Globus pallidus (tissue), 1 donor: ENCODE results near the gene CDC6.

Experiments
- DNase-seq: peaks from one replicate; pipeline ENCODE4 v3.0.0-alpha.2; 2015; ENCODE audit warnings: low spot score

CDC6 gene

DNA sequence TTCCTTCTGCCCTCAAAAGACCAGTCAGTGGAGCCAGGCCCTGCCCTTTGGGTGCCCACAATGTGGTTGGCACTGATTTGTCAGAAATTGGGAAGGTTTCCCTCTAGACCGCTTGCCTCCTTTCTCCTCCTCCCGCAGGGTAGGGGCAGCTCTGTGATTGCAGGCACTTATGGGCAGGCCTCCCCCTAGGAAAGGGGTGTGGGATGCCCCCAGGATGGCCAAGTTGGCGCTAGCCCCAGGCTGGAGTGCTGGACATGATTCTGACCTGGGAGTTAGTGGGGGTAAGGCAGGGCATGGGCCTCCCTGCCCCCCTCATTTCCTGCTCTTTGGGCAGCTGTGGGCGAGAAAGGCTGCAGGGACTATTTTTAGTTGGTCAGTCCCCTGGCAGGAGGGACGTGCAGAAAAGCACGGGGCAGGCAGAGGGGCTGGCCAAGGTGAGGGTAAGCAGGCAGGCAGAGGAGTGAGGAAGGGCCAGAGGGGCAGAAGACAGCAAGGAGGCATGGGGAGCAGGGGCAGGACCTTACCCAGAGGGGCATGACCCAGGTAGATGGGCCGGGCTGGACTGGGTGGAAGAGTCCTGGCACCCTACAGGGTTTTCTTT lies 24.6 kb downstream of the CDC6 start:
- peak; percentile 62 for DNase-seq

DNA sequence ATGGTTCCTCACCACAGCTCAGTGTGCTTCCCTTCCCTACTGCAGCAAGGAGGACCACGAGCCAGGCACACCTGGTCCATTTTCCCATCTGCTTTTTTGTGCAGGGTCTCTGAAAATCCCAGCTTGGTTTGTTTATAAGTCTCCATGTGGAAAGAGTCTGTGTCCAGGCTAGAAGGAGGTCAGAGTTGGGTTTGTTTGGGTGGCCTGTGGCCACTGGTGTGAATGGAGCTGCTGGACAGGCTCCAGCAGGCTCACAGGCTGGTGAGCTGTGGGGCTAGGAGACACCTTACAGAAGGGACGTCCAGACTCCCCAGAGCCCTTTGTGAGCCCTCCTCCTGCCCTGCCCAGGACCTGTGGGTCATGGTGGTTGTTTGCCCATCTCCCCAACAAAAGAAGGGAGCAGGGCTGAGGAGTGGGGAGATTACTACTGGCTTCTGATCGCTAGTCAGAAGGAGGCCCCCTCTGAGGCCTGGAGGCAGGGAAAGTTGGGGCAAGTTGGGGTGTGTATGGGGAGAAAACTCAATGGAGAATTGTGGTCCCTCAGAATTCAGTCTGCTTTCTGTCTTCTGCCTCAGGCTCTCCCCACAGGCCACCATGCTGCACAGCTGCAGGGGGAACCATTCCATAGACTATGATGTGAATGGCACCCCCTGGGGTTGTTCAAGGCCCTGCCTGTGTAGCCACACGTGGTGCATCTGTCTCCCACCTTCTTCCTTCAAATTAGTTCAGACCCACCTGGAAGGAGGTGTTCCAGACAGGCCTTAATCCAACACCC lies 25.4 kb downstream of the CDC6 start:
- no peak for DNase-seq

DNA sequence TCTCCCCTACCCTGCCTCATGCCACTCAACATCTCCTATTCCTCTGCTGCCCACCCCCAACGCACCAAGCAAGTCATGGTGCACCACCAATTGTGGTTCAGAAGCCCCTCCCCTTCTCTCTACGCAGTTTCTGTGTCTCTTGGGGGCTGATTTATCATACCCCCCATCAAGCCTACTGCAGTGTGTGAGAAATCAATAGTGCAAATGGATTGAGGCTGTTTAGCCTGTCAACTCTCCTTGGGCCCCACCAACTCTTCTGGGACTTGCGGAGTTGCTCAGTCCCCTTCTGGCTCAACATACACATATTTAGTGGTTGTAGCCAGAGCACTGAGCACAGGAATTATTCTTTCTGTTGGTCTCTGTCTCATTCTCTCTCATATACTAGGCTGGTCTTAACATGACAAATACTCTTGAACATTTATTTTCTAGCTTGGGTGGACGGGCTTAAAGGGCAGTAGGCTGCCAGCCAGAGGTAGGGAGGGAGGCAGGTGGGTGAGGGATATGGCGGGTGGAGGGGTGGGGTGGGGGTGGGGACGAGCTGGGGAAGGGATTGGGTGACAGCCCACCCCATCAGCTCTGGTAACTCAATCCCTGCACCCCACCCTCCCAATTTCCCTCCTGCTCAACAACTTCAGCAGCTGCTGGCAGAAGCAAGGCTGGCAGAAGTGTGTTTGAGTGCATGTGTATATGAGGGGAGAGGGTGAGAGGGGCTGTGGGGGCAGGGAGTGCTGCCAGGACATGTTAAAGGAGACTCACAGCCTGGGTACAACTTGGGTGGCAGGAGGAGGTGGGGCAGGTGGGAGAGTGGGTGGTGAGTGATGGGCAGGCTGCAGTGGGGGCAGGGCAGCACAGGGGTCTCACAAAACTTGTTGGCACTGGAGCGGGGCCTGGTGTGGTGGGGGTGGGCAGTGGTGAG lies 26.2 kb downstream of the CDC6 start:
- DNase-seq, result no peak

DNA sequence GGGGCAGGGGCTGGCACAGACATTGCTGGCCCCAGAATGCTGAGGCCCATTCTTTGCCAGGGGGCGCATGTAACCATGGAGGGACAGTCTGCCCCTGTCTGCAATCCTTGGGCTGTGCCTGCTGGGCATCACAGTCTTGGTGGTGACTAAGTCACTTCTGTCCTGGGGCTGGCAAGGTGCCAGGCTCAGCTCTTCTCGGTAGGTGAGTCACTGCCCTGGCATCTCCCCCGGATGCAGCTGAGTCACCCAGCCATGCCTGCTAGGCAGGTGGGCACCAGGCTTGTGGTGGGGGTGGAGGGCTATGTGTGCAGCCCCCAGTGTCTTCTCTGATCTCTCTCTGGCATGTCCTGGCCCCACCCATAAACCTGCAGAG lies 26.9 kb downstream of the CDC6 start:
- no peak for DNase-seq

DNA sequence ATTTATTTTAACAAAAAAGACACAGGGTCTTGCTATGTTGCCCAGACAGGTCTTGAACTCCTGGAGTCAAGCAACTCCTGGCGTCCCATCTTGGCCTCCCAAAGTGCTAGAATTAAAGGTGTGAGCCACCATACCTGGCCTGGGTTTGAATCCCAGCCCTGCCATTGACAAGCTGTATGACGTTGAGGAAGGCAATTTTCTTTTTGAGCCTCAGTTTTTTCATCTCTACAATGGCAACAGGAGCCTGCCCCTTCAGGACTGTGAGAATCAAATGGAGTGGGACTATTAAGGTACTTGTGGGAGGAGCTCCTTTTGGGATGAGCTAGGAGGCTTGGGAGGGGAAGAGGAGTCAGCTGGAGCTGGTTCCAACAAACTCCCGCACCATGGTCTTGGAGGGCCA lies 27.5 kb downstream of the CDC6 start:
- DNase-seq, result no peak

DNA sequence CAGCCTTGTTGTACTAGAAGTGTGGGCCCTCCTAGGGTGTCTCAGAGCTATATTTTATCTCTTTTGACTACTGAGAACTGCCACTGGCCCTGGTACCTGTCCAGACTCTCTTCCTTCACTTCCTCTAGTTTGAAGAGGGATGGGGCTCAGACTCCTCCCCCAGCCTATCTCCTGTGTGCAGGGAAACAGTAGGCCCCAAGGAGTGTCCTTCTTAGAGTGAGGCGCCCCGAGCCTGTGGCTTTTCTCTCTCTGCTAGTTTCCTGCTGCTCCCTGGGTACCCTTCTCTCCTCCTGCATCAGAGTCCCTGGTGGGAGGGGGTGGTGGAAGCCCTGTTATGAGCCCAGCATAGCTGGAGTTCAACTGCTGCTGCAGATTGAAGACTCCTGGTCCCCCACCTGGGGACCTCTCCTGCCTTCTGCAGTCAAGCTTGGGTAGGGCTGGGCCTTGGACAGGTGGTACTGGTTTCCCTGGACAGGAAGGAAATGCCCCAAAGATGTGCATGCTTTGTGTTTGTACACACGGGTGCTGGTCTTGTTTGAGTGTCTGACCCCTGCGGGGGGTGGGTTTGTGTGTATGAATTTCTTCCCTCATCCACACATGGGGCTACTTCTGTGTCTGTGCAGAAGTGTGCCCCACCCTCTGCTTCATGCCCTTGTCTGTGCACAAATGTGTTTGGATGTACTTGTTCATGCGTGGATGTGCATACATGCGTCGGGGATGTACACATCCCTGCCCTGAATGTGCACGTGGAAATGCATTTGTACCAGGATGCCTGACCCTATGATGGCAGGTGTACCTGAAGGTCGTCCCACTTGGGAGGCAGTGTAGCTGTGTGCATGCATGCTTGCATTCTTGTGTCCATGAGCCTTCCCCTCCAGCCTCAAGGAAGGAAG lies 28.2 kb downstream of the CDC6 start:
- DNase-seq, result no peak

DNA sequence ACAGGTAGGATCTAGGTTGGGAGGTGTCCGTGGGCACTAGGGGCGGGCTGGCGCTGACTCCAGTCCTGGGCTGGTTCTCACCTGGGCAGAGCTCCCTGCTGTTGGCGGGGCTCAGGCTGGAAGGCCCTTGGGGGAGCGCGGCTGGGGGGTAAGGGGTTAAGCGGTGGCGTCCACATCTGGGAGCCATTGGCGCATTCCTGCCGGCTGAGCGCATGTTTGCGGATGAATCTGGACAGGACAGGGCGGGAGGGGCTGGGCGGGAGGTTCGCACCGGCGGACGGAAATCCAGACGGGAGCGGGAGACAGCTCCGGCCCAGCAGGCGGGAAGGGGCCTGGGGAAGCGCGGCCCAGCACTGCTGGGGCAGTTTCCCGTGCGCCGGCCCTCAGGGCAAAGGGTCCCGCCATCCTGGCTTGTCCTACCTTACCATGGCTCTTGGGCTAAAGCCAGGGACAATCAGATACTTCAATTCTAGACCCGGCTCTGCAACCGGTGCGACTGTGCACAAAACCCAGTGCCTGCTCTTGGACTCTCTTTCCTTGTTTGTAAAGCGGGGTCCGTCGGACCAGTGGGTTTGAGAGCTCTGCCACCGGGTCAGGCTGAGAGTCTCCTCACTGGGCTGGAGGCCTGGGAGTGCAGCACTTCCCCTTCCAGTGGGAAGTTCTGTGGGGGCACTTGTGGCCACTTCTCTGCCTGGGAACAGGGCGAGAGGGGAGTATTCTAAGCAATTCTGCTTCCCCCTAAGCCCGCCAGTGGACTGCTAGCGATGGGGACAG lies 29.1 kb downstream of the CDC6 start:
- DNase-seq, result no peak

DNA sequence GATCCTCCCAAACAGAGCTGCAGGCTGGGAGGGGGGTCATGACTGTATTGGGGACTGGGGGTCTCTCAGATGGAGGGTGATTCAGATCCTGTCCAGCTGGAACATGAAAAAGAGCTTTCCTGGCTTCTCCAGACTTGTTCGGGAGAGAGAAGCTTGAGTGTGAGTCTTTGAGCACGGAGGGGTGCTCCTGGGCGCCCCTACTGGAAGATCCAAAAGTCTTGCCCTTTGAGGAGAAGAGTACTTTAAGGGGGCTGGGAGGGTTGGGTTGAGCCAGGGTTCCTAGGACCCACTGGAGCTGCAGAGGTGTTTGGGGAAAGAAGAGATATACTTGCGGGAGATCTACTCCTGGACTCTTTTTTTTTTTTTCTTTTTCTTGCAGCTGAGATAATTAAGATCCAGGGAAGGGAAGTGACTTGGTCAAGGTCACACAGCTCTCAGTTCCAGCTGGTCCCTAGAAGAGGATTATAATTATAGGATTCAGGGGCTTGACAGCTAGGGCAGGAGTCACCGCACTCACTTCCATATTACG lies 29.7 kb downstream of the CDC6 start:
- DNase-seq, result no peak

DNA sequence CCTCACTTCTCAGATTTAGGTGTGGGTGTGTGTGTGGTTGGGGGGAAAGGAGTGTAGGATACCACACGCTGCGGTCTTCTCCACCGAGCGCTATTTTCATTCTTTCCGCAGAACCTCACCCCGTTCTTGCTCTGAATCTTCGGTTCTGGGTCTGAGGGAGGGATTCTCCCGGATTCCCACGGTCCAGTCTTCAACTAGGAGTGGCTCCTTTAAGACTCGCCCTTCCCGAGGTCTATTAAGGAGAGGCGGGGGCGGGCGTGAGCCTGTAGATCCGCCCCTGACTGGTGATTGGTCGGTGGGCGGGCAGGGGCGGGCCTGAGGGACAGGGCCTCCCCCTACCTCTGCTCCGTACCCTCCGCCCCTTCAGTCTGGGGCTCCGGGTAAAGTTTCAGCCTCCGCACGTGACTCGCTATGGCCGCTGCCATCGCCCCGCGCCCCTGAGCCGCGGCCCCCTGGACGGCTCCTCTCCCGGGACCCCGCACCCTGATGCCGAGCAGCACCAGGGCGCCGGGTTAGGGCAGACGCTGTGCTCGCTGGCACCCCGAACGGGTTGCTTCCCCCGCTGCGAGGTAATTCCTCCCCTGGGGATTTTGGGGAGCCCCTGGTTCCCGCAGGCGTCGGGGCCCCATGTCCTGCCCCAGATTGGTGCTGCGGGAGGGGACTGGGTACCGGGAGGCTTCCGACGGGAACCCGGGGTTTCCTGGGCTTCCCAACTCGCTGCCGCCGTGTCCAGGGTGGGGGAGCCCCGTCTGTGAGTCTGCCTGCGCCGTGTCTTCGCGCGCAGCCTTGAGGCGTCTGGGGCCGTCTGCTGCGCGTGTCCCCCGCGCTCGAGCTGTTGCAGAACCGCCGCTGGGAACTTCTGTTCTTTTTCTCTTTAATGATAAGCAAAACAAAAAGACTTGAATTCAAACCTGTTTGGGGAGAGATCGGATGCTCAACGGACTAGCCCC lies 30.5 kb downstream of the CDC6 start:
- DNase-seq, result peak; percentile 91

DNA sequence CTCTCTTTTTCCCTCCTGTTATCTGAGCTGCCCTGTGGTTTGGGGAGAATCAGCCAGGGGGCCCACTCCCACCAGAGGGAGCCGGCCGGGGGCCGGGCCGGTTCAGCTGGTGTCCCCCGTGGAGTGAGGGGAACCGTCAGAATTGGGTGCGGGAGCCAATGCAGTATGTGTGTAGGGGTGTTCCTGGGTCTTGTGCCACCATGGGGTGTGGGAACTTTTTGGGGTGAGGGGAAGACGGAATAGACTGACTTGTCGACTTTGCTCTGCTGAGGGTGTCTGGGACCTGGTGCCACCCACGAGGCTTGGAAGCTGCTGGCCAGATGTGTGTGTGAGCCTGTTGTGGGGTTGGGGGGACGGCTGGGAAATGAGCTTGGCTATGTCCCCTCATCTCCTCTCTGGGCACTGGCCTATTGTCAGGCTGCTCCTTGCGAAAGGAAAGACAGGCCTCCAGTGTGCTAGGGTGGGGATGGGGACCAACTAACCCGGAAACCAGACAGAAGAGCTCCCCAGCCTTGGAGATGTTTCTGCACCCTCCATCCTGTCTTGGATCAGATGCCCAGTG lies 31.2 kb downstream of the CDC6 start:
- no peak for DNase-seq

DNA sequence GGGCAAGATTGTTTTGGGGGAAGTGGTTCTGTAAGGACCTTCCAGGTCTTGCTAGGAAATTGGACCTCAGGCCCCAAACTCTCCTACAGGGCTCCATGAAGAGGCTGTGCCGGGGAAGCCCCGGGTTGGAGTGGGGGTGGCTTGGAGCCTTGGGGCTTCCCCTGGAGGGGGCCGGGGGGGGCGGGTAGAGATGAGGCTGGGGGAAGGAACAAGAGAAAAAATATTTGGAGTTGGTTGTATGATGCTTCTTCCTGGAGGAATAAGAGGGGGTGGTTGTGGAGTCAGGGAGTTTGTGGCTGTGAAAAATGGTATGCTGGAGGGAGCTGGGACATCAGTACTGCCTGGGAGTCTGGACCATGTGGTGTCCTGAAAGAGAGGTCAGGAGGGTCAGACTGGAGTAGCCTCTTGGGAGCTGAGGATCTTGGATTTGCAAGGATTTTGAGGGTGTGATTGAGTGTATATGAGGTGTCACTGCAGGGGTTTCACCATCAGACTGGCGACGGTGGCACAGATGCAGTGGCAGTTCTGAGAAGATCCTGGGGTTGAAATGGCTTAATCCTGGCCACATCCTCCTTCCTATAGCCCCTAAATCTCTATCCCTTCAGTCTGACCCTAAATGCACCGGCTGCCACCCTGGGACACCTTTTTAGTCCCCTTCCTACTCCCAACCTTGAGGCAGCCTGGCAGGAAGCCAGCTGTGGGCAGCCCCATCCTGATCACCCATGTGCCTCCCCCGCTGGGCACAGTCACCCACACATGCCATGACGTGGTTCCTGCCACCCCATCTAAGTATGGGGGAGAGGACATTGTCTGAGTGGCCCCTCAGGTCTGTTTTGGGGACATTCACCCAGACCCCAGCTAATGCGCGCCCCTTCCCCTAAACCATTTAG lies 32.2 kb downstream of the CDC6 start:
- DNase-seq, result no peak

DNA sequence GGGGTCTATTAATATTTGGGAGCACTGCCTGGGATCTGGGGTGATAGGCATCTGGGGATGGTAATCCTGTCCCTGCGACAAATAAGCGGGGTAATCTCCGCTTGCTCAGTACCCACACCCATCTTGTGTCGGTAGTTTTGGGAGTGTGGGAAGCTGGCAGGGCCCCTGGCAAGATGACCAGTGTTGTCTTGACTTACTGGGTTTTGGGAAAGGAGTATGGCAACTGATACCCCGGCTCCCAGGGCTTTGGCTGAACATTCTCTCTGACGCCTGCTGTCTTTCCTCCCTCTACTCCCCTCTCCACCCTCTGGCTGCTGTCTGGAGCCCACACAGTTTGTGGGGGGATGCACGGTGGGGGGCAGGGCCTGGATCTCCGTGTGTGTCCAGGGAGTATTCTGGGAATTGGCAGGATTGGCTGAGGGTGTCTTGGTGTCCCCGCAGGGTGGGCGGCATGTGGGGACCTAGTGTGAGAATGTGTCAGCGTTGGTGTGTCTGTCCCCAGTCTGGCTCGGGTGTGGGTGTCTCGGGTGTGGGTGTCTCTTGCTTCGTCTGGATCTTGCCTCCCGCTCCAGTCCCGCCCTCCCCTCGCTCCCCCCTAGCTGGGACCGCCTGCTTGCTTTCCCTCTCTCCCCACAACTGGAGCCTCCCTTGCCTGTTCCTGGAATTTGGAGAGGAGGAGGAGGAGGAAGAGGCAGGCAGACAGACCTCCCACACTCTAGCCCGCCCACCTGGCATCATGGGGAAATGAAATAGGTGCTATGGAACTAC lies 33.3 kb downstream of the CDC6 start:
- DNase-seq, result no peak

DNA sequence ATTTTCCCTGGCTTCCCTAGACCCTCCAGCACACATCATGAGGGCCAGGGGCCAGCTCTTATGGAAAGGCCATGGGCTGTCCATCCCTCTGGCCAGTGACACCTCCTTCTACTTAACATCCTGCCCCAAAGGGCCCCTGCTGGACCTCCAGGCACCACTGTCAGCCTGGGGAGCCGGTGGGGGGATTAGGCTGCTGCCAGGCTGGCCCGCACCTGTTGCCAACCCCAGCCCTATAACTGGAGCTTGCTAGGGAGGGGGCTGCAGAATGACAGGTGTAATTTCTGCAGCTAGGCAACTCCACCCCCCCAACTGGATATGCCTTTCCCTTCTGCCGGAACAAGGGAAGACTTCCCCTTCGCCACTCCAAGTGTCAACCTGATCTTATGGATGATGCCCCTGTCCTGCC lies 33.8 kb downstream of the CDC6 start:
- no peak for DNase-seq

DNA sequence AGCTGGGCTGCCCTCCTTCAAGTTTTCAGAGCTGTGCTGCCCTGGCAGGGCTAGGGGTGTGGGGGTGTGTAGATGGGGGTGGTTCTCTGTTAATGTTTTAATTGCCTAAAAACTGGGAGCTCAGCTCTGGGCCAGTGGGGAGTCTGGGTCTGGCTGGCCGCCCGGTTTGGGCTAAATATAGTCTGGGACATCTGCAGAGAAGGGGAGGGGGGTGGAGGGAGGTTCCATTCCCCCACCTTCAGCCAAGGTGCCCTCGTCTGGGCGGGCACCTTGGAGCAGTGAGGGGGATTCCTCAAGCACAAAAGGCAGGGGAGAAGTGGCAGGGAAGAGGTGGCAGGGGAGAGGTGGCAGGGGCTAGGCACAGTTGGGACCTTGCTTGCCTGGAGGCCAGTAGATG lies 34.3 kb downstream of the CDC6 start:
- DNase-seq, result no peak

DNA sequence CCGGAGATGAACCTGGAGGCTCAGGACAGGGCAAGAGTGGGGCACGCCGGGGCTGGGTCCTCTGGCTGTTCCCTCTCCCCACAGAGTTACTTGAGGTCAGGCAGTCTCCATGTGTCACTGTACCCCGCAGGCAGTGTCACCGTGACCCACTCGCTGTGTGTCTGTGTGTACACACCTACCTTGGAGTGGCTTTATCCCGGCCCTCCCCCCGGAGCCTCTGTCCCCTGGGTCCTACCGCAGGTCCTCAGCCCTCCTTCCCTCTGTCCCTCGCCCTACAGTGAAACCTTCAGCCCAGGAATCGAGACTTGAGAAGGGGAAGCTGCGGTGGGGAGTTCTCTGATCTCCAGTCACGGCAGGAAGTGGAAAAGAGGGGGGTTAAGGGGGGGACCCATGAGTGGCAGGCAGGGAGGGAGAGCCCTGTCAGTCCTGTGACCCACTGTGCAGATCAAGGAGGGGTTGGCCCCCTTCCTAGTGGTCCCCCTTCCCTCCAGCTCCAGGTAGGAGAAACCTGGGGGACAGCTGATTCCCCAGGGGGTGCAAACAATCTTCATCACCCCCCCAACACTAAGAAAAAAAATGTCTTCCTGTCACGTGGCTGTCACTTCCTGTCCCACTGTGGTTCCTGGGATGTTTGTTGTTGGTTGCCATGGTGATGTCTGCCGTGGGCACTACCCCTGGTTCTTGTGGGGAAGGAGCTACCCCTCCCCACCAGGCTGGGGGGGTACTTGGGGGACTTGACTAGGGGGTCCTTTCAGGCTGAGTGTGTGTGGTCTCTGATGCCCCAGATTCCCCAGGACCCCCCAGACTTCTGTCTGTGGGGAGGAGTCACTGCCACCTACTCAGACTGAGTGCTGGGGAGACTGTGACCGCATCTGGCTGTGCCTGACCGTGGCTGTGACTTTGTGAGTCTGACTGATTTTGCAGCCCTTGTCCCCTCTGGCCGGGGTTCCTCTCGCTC lies 35.0 kb downstream of the CDC6 start:
- peak; percentile 68 for DNase-seq
